Neural cell (in vitro differentiated cells): ENCODE results near the gene TECPR1.

ENCODE experiments used
- EP300 ChIP-seq: fragments of 450-650 bp; conservative IDR thresholded peaks from 2 replicates; pipeline ENCODE4 v1.6.1; 2014; ENCODE audit warnings: antibody characterized with exemption, mild to moderate bottlenecking, moderate library complexity; ENCODE audit not compliant: poor library complexity, severe bottlenecking
- EZH2 ChIP-seq: fragments of 200-600, 300-800 bp; shearing (Covaris generic), sonication (generic); IDR thresholded peaks from 2 replicates; pipeline ENCODE4 v1.6.1; 2014; ENCODE audit warnings: antibody characterized with exemption, low read length, borderline replicate concordance, mild to moderate bottlenecking; ENCODE audit not compliant: insufficient read depth, poor library complexity, severe bottlenecking
- POLR2AphosphoS5 ChIP-seq: IDR thresholded peaks from 2 replicates; pipeline ENCODE4 v1.6.1; 2012
- REST ChIP-seq: IDR thresholded peaks from 2 replicates; pipeline ENCODE4 v1.6.1; 2012; ENCODE audit warnings: borderline replicate concordance
- TAF1 ChIP-seq: IDR thresholded peaks from 2 replicates; pipeline ENCODE4 v1.6.1; 2012; ENCODE audit warnings: low read depth
- TF ChIP-seq, protein P1 (sequence below): fragments of 450-650 bp; IDR thresholded peaks from 2 replicates; pipeline ENCODE4 v1.5.1; 2014; ENCODE audit warnings: antibody characterized with exemption, mild to moderate bottlenecking, moderate library complexity; ENCODE audit not compliant: poor library complexity, severe bottlenecking

DNA sequence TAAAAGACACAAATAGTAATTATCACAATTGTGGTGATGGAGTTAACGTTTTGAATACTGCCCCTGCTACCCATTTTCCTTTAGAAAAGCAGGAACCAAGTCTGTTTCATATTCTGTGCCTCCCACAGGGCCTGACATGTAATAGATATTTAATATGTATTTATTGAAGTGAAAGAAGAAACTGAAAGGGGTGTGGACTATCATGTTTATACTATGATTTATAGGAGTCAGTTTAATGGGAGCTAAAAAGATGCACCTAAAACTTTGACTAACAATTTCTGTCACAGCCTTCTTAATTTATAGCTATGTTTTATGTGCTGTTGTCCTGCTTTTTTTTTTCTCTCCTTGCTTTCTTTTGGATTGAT lies 64.9 kb downstream of the TECPR1 start:
- TF ChIP-seq, protein P1, sequence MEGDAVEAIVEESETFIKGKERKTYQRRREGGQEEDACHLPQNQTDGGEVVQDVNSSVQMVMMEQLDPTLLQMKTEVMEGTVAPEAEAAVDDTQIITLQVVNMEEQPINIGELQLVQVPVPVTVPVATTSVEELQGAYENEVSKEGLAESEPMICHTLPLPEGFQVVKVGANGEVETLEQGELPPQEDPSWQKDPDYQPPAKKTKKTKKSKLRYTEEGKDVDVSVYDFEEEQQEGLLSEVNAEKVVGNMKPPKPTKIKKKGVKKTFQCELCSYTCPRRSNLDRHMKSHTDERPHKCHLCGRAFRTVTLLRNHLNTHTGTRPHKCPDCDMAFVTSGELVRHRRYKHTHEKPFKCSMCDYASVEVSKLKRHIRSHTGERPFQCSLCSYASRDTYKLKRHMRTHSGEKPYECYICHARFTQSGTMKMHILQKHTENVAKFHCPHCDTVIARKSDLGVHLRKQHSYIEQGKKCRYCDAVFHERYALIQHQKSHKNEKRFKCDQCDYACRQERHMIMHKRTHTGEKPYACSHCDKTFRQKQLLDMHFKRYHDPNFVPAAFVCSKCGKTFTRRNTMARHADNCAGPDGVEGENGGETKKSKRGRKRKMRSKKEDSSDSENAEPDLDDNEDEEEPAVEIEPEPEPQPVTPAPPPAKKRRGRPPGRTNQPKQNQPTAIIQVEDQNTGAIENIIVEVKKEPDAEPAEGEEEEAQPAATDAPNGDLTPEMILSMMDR: no peak
- TF ChIP-seq REST: no peak
- TF ChIP-seq EP300: no peak
- TF ChIP-seq POLR2AphosphoS5: no peak
- TF ChIP-seq EZH2: no peak
- TF ChIP-seq TAF1: no peak
